CD8-positive, alpha-beta memory T cell (primary cell): ENCODE data around the gene ABHD6. TPM values are rescaled to one million over a fixed set of nuclear protein-coding genes. Genes with fewer than 3 reads are reported as not detected.

Experiments
- CTCF ChIA-PET: fragments of 350-600 bp; sonication (Branson Sonifier 250); formaldehyde crosslinking; loops from one replicate; lab custom pipeline; 2021; ENCODE audit warnings: antibody characterized with exemption; lab: Charles Lee
- POLR2A ChIA-PET: fragments of 350-600 bp; sonication (Branson Sonifier 250); formaldehyde crosslinking; loops from one replicate; lab custom pipeline; 2021; ENCODE audit warnings: antibody characterized with exemption; lab: Charles Lee
- DNase-seq, 5 donors: peaks; one replicate each; pipeline versions ENCODE4 v3.0.0 to v3.0.0-alpha.2; 2020 to 2022; ENCODE audit warnings: mixed read lengths in 1 of 5
- H3K27ac ChIP-seq: one replicate; pipeline ENCODE4 v1.7.0; 2013; ENCODE audit warnings: low read depth, mild to moderate bottlenecking, low read length, moderate library complexity
- H3K27me3 ChIP-seq: 2 replicates; pipeline ENCODE4 v1.7.0; 2013; ENCODE audit warnings: low read length, mild to moderate bottlenecking; ENCODE audit not compliant: insufficient read depth, poor library complexity, severe bottlenecking
- H3K36me3 ChIP-seq: 2 replicates; pipeline ENCODE4 v1.7.0; 2013; ENCODE audit warnings: mild to moderate bottlenecking, low read length, moderate library complexity; ENCODE audit not compliant: insufficient read depth
- H3K4me1 ChIP-seq: 2 replicates; pipeline ENCODE4 v1.7.0; 2013; ENCODE audit warnings: mild to moderate bottlenecking, low read length, moderate library complexity; ENCODE audit not compliant: insufficient read depth
- H3K4me3 ChIP-seq: 2 replicates; pipeline ENCODE4 v1.7.0; 2013; ENCODE audit warnings: mild to moderate bottlenecking, low read length
- H3K9me3 ChIP-seq: 2 replicates; pipeline ENCODE4 v1.7.0; 2013; ENCODE audit warnings: mild to moderate bottlenecking, low read length
- H3K27ac Mint-ChIP-seq, 8 donors: one replicate each; pipeline ENCODE4 v1.8.0; 2020 to 2021; ENCODE audit warnings: mixed read lengths in 8 of 8, mild to moderate bottlenecking in 6 of 8, inconsistent platforms in 3 of 8, moderate library complexity in 3 of 8
- H3K27me3 Mint-ChIP-seq, 2 donors: one replicate each; pipeline ENCODE4 v1.8.0; 2020 to 2021; ENCODE audit warnings: mixed read lengths in 2 of 2, mild to moderate bottlenecking in 1 of 2, moderate library complexity in 1 of 2
- H3K36me3 Mint-ChIP-seq, 3 donors: one replicate each; pipeline ENCODE4 v1.8.0; 2020 to 2021; ENCODE audit warnings: mixed read lengths in 3 of 3, inconsistent platforms in 1 of 3, mild to moderate bottlenecking in 1 of 3
- H3K4me1 Mint-ChIP-seq, 3 donors: one replicate each; pipeline ENCODE4 v1.8.0; 2020 to 2021; ENCODE audit warnings: mixed read lengths in 3 of 3, inconsistent platforms in 1 of 3, mild to moderate bottlenecking in 1 of 3
- H3K4me3 Mint-ChIP-seq, 7 donors: one replicate each; pipeline ENCODE4 v1.8.0; 2020 to 2021; ENCODE audit warnings: mixed read lengths in 7 of 7, mild to moderate bottlenecking in 6 of 7, moderate library complexity in 4 of 7, inconsistent platforms in 2 of 7
- H3K9me3 Mint-ChIP-seq, 5 donors: one replicate each; pipeline ENCODE4 v1.8.0; 2020 to 2022; ENCODE audit warnings: mixed read lengths in 5 of 5, mild to moderate bottlenecking in 3 of 5, moderate library complexity in 2 of 5, inconsistent platforms in 1 of 5
- polyA plus RNA-seq: library from polyadenylated mRNA; unstranded; fragments of 300-500 nt; fragmentation: Illumina TruSeq; gene quantifications from one replicate; pipeline ENCODE4 v1.2.3, GENCODE V29; 2021
- total RNA-seq, 2 experiments: library from RNA; stranded (reverse); gene quantifications; one replicate each; pipeline ENCODE4 v1.2.3, GENCODE V29; 2021

The ABHD6 gene
- total and polyA plus RNA-seq, 3 experiments from 2014 or later, result 6.6 to 10.6 (median 7.1) TPM

GRCh38 chr3:58214484-58215316 is 22.9 kb upstream of the ABHD6 start:
- Mint-ChIP-seq H3K27ac (peak overlapping the region in 5 of 8 donors; percentile 12 to 93 (median 57)), H3K4me1 (peaks cover 6 to 14% (median 13%) of the 10 kb centered on the region in 3 donors), H3K4me3 (no peak overlapping the region), H3K9me3 (no peaks in the 10 kb centered on the region), H3K36me3 (no peaks in the 10 kb centered on the region), H3K27me3 (peaks cover 11 to 13% of the 10 kb centered on the region in 2 donors)
- H3K4me3 ChIP-seq, result no peak overlapping the region
- ChIA-PET POLR2A (no interaction called here), CTCF (interaction anchor here (0.9 to 1.5 kb wide), 3 partner anchors 27 to 207 kb away, joined by 4 to 5 read pairs (median 4); no protein-coding TSS in a partner anchor)
- H3K9me3 ChIP-seq, result no peaks in the 10 kb centered on the region
- H3K4me1 ChIP-seq, result peaks cover 6% of the 10 kb centered on the region
- H3K36me3 ChIP-seq, result no peaks in the 10 kb centered on the region
- DNase-seq, result no peak
- no peaks in the 10 kb centered on the region for H3K27me3 ChIP-seq
- no peak overlapping the region for H3K27ac ChIP-seq

- H3K9me3 ChIP-seq, result no peaks in the 10 kb centered on the region
- H3K27me3 ChIP-seq, result no peaks in the 10 kb centered on the region
- H3K36me3 ChIP-seq, result no peaks in the 10 kb centered on the region
- Mint-ChIP-seq H3K4me1 (peaks cover 6 to 14% (median 13%) of the 10 kb centered on the region in 3 donors), H3K4me3 (no peak overlapping the region), H3K9me3 (no peaks in the 10 kb centered on the region), H3K36me3 (no peaks in the 10 kb centered on the region), H3K27ac (peak overlapping the region in 5 of 8 donors; percentile 12 to 93 (median 57)), H3K27me3 (peaks cover 8 to 9% of the 10 kb centered on the region in 2 donors)
- POLR2A ChIA-PET, result no interaction called here
- no peak for DNase-seq
- CTCF ChIA-PET, result interaction anchor here (1.4 kb wide), 1 partner anchor 208 kb away, joined by 4 read pairs; no protein-coding TSS in a partner anchor
- no peak overlapping the region for H3K27ac ChIP-seq
- H3K4me1 ChIP-seq, result peaks cover 6% of the 10 kb centered on the region
- no peak overlapping the region for H3K4me3 ChIP-seq
Measured at GRCh38 chr3:58215317-58216025, 22.1 kb upstream of the ABHD6 start.

GRCh38 chr3:58216496-58217195 is 20.9 kb upstream of the ABHD6 start:
- no peaks in the 10 kb centered on the region for H3K36me3 ChIP-seq
- H3K27ac ChIP-seq, result no peak overlapping the region
- Mint-ChIP-seq H3K4me3 (no peak overlapping the region), H3K9me3 (no peaks in the 10 kb centered on the region), H3K4me1 (peaks cover 6 to 14% (median 13%) of the 10 kb centered on the region in 3 donors), H3K27ac (no peak overlapping the region), H3K36me3 (no peaks in the 10 kb centered on the region), H3K27me3 (peaks cover 3 to 6% of the 10 kb centered on the region in 2 donors)
- no peak overlapping the region for H3K4me3 ChIP-seq
- no peaks in the 10 kb centered on the region for H3K27me3 ChIP-seq
- no peak for DNase-seq
- ChIA-PET CTCF (interaction anchor here (0.7 to 3.3 kb wide), 9 partner anchors 9 to 819 kb away, joined by 3 to 19 read pairs (median 7); partner anchors contain the start of gene FLNB), POLR2A (interaction anchor here (0.6 kb wide), 1 partner anchor 1232 kb away, joined by 5 read pairs; no protein-coding TSS in a partner anchor)
- H3K9me3 ChIP-seq, result no peaks in the 10 kb centered on the region
- H3K4me1 ChIP-seq, result peaks cover 6% of the 10 kb centered on the region

GRCh38 chr3:58217209-58217811 is 20.3 kb upstream of the ABHD6 start:
- Histone ChIP-seq H3K27me3 (no peaks in the 10 kb centered on the region), H3K4me1 (peaks cover 6% of the 10 kb centered on the region), H3K4me3 (no peak overlapping the region), H3K27ac (no peak overlapping the region), H3K9me3 (no peaks in the 10 kb centered on the region), H3K36me3 (no peaks in the 10 kb centered on the region)
- POLR2A ChIA-PET, result interaction anchor here (0.6 kb wide), 1 partner anchor 1231 kb away, joined by 5 read pairs; no protein-coding TSS in a partner anchor
- Mint-ChIP-seq H3K4me1 (peaks cover 6 to 15% (median 14%) of the 10 kb centered on the region in 3 donors), H3K27me3 (peaks cover 3 to 6% of the 10 kb centered on the region in 2 donors), H3K4me3 (peak overlapping the region in 1 of 7 donors; percentile 21), H3K9me3 (no peaks in the 10 kb centered on the region), H3K27ac (no peak overlapping the region), H3K36me3 (no peaks in the 10 kb centered on the region)
- CTCF ChIA-PET, result interaction anchor here (0.7 to 3.3 kb wide), 12 partner anchors 8 to 820 kb away, joined by 3 to 19 read pairs (median 4); partner anchors contain the start of gene FLNB
- peak; percentile 27 to 69 (median 45) for DNase-seq

GRCh38 chr3:58218904-58219303 is 18.7 kb upstream of the ABHD6 start:
- DNase-seq, result no peak
- H3K27ac ChIP-seq, result no peak overlapping the region
- H3K36me3 Mint-ChIP-seq, result no peaks in the 10 kb centered on the region
- H3K4me3 Mint-ChIP-seq, result no peak overlapping the region
- ChIA-PET POLR2A (no interaction called here), CTCF (interaction anchor here (0.8 to 3.3 kb wide), 7 partner anchors 9 to 211 kb away, joined by 3 to 19 read pairs (median 12); partner anchors contain the start of gene FLNB)
- H3K27me3 Mint-ChIP-seq, result peaks cover 3 to 6% of the 10 kb centered on the region in 2 donors
- H3K4me1 Mint-ChIP-seq, result peaks cover 9 to 19% (median 14%) of the 10 kb centered on the region in 3 donors
- H3K27ac Mint-ChIP-seq, result no peak overlapping the region
- no peaks in the 10 kb centered on the region for H3K27me3 ChIP-seq
- H3K4me1 ChIP-seq, result peaks cover 6% of the 10 kb centered on the region
- no peak overlapping the region for H3K4me3 ChIP-seq
- no peaks in the 10 kb centered on the region for H3K9me3 ChIP-seq
- no peaks in the 10 kb centered on the region for H3K9me3 Mint-ChIP-seq
- no peaks in the 10 kb centered on the region for H3K36me3 ChIP-seq

GRCh38 chr3:58222161-58222724 is 15.3 kb upstream of the ABHD6 start:
- ChIA-PET CTCF (no interaction called here), POLR2A (no interaction called here)
- no peaks in the 10 kb centered on the region for H3K9me3 ChIP-seq
- peaks cover 4% of the 10 kb centered on the region in 2 donors for H3K27me3 Mint-ChIP-seq
- peak overlapping the region in 5 of 8 donors; percentile 0 to 88 (median 61) for H3K27ac Mint-ChIP-seq
- peaks cover 3 to 9% (median 3%) of the 10 kb centered on the region in 3 donors for H3K4me1 Mint-ChIP-seq
- H3K4me3 Mint-ChIP-seq, result peak overlapping the region in 1 of 7 donors; percentile 3
- H3K9me3 Mint-ChIP-seq, result no peaks in the 10 kb centered on the region
- no peaks in the 10 kb centered on the region for H3K27me3 ChIP-seq
- no peaks in the 10 kb centered on the region for H3K36me3 ChIP-seq
- H3K27ac ChIP-seq, result no peak overlapping the region
- H3K36me3 Mint-ChIP-seq, result peaks cover 0 to 2% (median 0%) of the 10 kb centered on the region in 3 donors
- H3K4me3 ChIP-seq, result no peak overlapping the region
- H3K4me1 ChIP-seq, result peaks cover 3% of the 10 kb centered on the region
- no peak for DNase-seq

- no peak for DNase-seq
- CTCF ChIA-PET, result interaction anchor here (1.3 kb wide), 1 partner anchor 15 kb away, joined by 3 read pairs; no protein-coding TSS in a partner anchor
- no peak overlapping the region for H3K4me3 Mint-ChIP-seq
- Histone ChIP-seq H3K27me3 (no peaks in the 10 kb centered on the region), H3K4me3 (no peak overlapping the region), H3K4me1 (no peaks in the 10 kb centered on the region), H3K9me3 (no peaks in the 10 kb centered on the region), H3K36me3 (no peaks in the 10 kb centered on the region), H3K27ac (no peak overlapping the region)
- H3K9me3 Mint-ChIP-seq, result no peaks in the 10 kb centered on the region
- POLR2A ChIA-PET, result no interaction called here
- peaks cover 0 to 2% (median 0%) of the 10 kb centered on the region in 3 donors for H3K36me3 Mint-ChIP-seq
- H3K27me3 Mint-ChIP-seq, result peaks cover 2 to 13% of the 10 kb centered on the region in 2 donors
- H3K4me1 Mint-ChIP-seq, result peaks cover 0 to 5% (median 3%) of the 10 kb centered on the region in 3 donors
- no peak overlapping the region for H3K27ac Mint-ChIP-seq
Measured at GRCh38 chr3:58223855-58224254, 13.7 kb upstream of the ABHD6 start.
